HG03135 (cell line): ENCODE data around the gene TMOD4.
"Not testable (repeated sequence)": the region's sequence is repeated elsewhere in the genome, so short reads cannot be mapped to it uniquely, and the experiment has no call there.

ENCODE experiments used
- ATAC-seq: cut with Tn5 transposase; IDR thresholded peaks from one replicate; pipeline ENCODE4 v1.9.1; 2021; ENCODE audit warnings: mild to moderate bottlenecking, moderate library complexity; ENCODE audit not compliant: unreplicated experiment

The TMOD4 gene

DNA sequence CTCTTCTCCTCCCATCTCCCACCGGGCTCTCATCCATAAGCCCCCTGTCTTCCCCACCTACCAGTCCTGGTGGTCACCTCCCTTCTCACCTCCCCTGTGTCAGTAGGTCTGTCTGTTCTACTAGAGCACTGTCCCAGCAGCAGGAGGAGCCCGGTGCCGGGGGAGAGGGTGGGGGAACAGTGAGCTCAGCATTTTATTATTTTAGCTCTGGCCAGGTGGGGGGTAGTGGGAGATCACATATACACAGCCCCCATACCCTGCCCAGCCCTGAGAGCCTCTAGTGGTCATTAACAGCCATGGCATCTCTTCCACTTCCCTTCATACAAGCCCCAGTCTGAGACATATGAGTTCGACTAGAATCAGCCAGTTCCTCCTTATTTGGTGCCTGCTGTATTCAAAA is at the start of gene TMOD4:
Gene TMOD4, minus strand, starts transcription at position 119 of the 400 bp plus-strand sequence. CDS start 1,106 bp downstream, outside the sequence.
- no peak for ATAC-seq

DNA sequence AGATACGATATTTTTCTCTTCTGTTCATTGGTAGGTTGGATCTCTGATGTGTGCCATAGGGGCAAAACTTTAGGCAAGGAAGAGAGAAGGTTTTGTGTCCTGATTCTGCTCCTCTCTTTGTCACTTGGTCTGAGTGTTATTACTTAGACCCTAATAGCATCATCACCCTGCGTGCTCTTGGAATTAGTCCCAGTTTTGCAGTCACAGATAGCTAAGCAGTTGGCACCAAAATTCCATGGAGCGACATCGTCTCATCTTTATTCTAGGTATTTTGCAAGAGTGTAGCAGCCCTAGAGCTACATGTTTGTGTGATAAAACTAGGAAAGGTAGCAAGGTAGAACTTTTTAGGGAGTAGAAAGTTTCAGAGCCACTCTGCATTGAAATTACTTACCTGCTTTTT is 46.3 kb upstream of the TMOD4 start:
- ATAC-seq, result no peak

- no peak for ATAC-seq
Measured at GRCh38 chr1:151221616-151222015, 45.8 kb upstream of the TMOD4 start.

GRCh38 chr1:151213560-151213959 is 37.8 kb upstream of the TMOD4 start:
- ATAC-seq, result no peak

GRCh38 chr1:151211972-151212705 is 36.4 kb upstream of the TMOD4 start:
- no peak for ATAC-seq

- no peak for ATAC-seq
Measured at GRCh38 chr1:151210830-151211229, 35.0 kb upstream of the TMOD4 start.

DNA sequence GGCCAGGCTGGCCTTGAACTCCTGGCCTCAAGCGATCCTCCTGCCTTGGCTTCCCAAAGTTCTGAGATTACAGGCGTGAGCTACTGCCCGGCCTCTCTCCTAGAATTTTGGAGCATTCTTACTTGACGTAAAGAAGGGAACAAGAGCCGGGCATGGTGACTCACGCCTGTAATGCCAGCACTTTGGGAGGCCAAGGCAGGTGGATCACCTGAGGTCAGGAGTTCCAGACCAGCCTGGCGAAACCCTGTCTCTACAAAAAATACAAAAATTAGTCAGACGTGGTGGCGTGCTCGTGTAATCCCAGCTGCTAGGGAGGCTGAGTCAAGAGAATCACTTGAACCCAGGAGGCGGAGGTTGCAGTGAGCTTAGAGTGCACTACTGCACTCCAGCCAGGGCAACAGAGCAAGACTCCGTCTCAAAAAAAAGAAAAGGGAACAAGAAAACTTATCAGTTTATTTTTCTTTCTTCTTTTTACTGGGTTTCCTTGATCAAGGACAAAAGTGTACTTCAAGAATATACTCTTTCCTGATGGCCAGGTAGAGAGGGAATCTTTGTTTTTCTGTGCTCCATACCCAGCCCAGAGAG is 29.7 kb upstream of the TMOD4 start:
- not testable (repeated sequence) for ATAC-seq

DNA sequence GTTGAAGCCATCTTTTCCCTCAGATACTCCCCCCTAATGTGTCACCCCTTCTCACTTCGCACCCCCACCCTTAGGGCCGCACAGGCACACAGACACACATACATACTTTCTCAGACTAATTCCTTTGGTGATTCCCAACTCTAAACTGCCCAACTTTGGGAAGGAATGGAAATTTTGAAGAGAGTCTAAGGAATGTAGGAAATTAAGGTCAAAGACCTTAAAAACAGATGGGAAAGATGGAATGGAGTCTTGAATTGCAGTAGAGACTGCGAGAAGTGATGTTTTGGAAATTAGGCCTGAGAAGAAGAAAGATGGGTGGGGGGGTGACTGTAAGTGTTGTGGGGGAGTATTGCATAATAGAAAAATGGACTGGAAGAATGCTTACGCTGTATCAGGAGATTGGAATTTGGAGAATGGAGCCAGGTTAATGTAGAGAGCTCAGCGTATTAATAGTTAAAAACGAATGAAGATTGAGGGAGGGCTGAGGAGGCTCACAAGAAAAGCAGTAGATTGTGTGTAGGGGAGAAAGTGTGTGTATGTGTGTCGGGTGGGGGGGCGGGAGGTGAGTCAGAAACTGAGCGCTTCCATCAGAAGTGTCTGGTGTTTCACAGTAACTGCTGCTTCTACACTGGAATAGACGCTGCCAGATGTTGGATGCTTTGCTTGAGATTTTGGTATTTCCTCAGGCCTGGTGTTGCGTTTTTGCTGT is 24.2 kb upstream of the TMOD4 start:
- ATAC-seq, result no peak

DNA sequence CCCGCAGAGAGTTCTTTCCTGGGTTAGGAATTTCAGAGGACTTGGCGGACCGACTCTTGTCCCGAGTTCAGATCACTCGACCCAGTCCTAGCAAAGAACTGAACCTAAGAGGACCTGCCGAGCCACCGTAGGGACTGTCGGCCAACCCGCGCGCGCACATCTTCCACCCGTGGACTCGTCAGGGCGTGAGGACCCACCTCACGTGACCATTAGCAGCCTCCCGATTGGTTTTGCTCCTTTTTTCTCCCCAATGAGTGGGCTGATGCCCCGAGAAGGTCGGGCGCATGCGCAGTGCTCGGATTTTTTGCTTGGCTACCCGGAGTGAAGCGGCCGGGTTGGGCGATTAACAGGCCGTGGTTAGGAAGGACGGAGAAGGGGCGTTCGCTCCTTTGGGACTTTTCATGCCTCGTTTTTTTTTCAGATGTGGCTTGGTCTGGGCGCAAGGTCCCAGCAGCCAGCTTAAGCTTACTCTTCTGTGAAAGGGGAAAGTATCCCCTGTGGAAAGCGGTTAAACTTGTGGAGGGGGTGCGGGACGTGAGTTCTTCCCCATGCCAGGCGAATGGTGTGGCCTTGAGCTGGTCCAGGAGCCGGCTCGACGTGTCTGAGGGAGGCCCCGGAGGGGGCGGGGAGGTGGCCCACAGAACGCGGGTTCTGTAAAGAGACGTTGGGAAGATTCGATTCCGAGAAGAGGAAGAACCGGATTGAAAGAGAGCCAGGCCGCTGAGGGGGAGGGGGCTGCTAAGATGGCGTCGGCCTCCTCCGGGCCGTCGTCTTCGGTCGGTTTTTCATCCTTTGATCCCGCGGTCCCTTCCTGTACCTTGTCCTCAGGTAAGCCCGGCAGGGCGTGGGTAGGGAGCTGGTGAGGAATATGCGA is 22.7 kb upstream of the TMOD4 start, which contains the start of gene PIP5K1A:
Gene PIP5K1A, plus strand, starts transcription at position 299 of the 874 bp plus-strand sequence. Its CDS starts 445 bp downstream, at position 744.
- peak; percentile 82 for ATAC-seq

- ATAC-seq, result no peak
Measured at GRCh38 chr1:151197863-151198253, 22.1 kb upstream of the TMOD4 start.

DNA sequence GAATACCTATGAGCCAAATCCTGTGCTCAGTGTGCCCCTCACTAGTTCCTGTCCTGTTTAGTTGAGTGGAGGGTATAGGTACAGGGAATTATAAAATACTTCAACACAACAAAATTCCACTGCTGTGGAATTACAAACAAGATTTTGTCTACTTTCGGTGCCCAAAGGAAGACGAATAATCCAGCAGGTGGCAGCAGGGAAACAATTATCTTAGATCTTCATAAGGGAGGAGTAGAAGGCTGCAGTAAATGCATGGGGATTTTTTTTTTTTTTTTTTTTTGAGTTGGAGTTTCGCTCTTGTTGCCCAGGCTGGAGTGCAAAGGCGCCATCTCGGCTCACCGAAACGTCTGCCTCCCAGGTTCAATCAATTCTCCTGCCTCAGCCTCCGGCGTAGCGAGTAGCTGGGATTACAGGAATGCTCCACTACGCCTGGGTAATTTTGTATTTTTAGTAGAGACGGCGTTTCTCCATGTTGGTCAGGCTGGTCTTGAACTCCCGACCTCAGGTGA is 20.6 kb upstream of the TMOD4 start:
- ATAC-seq, result no peak

DNA sequence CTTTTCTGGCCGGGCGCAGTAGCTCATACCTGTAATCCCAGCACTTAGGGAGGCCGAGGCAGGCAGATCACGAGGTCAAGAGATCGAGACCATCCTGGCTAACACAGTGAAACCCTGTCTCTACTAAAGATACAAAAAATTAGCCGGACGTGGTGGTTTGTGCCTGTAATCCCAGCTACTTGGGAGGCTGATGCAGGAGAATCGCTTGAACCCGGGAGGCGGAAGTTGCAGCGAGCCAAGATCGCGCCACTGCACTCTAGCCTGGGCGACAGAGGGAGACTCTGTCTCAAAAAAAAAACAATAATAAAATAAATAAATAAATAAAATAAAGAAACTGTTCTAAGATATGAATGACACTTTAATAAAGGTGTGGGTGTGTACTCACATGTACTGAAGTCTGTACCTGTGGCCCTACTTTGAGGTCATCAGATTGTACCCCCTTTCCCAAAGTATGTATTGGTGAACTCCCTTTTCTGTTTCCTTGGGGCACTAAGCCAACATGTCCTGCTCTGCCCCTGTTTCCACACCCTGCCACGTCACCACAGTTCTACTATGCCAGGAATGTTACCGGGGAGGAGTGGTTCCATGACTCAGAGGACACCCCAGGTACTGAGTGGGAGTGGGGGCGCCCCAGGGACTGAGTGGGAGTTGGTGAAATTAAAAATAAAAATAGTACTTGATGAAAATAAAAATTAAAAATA is 19.3 kb upstream of the TMOD4 start:
- ATAC-seq, result not testable (repeated sequence)

DNA sequence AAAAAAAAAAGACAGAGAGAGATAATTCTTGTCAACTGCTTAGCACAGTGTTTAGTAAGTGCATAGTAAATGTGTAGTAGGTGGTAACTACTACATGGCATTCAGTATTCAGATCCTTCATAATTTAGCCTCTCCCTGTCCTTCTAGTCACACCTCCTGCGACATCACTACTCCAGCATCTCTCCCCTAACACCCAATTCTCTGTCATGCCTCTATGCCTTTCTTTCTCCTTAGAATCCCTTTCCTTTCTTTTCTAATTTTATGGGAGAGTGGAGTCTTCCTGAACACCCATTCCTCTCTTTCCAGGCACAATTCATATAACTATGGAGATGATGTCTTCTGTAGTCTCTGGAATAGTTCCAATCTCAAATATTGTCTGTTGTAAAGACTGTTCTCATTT is 18.1 kb upstream of the TMOD4 start:
- ATAC-seq, result no peak

- no peak for ATAC-seq
Measured at GRCh38 chr1:151193304-151193703, 17.5 kb upstream of the TMOD4 start.

- ATAC-seq, result no peak
Measured at GRCh38 chr1:151192047-151192446, 16.3 kb upstream of the TMOD4 start.

- ATAC-seq, result peak; percentile 83
Measured at GRCh38 chr1:151189637-151190445, 14.1 kb upstream of the TMOD4 start, which contains the start of gene VPS72. Gene VPS72 (minus strand): TSS chr1:151190197. CDS start chr1:151190121, 76 bp downstream.

DNA sequence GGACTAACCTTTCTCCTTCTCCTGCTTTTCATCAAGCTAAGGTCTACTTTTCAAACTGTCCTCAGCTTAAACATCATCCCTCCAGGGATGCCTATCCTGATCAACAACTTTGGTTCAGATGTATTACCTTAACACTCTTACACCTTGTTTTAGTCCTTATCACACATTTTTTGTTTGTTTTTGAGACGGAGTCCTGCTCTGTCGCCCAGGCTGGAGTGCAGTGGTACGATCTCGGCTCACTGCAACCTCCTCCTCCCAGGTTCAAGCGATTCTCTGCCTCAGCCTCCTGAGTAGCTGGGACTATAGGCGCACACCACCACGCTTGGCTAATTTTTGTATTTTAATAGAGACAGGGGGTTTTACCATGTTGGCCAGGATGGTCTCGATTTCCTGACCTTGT is 12.9 kb upstream of the TMOD4 start:
- not testable (repeated sequence) for ATAC-seq

DNA sequence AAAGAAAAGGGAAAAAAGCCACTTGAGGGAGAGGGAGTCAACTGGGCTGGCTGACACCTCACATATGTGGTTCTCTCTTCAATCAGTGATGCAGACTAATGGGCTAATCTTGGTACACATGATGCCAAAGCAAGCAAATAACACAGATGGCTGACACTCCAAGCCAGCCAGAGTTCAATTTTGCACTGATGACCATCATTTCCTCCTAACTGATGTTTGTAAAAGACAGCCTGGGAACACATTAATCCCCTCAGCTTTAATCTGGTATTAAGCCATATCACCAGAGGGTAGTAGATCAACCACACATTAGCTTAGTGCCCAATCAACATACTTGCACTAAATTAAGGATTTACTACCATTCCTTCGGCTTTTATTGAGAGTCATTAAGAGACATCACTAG is 11.4 kb upstream of the TMOD4 start:
- no peak for ATAC-seq

GRCh38 chr1:151184211-151184610 is 8.4 kb upstream of the TMOD4 start:
- no peak for ATAC-seq
